ENCODE measurements around the gene CCDC15.

CCDC15 gene

DNA sequence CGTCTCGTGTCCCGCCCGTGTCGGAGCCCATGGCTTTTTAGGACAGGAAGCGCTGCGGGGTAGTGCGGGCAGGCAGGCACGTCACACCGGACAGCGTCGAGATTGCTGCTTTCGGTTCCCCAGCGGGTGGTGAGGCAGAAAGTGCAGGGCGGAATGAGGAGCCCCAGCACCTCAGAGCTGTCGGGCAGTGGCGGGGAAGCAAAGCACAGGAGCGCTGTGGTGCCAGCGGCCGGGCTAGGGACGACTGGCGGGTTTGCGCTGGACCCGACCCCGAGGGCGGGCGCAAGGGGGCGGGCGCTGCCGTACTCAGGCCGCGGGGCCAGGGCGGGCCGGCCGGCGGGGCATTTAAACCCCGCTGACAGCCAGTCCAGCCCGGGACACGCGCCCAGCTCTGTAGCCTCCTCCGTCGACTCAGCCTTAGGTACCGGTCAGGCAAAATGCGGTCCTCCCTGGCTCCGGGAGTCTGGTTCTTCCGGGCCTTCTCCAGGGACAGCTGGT lies 109.0 kb downstream of the CCDC15 start, which contains the start of gene SLC37A2:
Gene SLC37A2 (plus strand): TSS at position 375 of the 498 bp plus-strand sequence. CDS start 63 bp downstream, at position 438.
- Histone ChIP-seq H3K27ac (ENCODE audit: insufficient read depth, low read length, poor library complexity, severe bottlenecking) (no peak within 1 kb of the TSS), H3K36me3 (ENCODE audit: control insufficient read depth, insufficient read depth, low read length) (no peaks in the 10 kb centered on the region), H3K4me3 (ENCODE audit: insufficient read depth, low read depth, low read length, poor library complexity, severe bottlenecking) (peak within 1 kb of the TSS; percentile 73), H3K27me3 (replicated peaks; ENCODE audit: control insufficient read depth, insufficient read depth, low read length, poor library complexity, severe bottlenecking) (peaks cover 10% of the 10 kb centered on the region), H3K4me1 (ENCODE audit: control insufficient read depth, insufficient read depth, low read length, poor library complexity, severe bottlenecking) (peaks cover 7% of the 10 kb centered on the region), H3K9me3 (ENCODE audit: control insufficient read depth, low read length) (no peaks in the 10 kb centered on the region)
- peak in 2 of 3 donors; percentile 7 to 30 for DNase-seq

DNA sequence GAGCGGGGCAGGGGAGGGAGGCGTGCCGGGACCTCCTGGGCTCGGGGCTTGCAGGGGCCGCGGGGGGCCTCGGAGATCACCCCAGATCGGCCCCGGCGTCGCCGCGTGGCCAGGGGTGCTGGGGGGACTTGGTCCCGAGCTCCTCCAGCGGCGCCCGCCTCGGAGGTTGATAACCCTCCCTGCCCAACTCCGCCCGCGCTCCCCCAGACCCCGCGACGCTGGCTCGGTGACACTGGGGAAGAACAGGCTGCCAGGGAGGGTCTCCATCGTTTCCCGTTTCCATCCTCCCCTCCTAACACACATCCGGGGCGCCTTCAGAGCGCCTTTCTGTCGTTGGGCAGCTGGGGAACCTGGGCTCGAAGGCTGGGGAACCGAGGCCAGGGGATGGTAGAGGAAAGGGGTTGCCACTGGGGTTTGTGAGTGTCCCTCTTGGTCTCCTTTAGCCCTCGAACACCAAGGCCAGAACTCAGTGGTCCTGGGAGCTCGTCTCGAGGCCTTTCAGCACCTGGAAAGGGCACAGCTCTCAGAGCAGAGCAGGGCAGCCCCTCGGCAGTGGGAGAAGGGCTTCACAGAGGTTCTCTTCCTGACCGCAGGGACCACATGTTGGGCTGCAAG lies 109.5 kb downstream of the CCDC15 start:
- no peak for DNase-seq
- H3K27ac ChIP-seq (ENCODE audit: insufficient read depth, low read length, poor library complexity, severe bottlenecking): no peak overlapping the region
- H3K36me3 ChIP-seq (ENCODE audit: control insufficient read depth, insufficient read depth, low read length): no peaks in the 10 kb centered on the region
- H3K4me1 ChIP-seq (ENCODE audit: control insufficient read depth, insufficient read depth, low read length, poor library complexity, severe bottlenecking): peaks cover 7% of the 10 kb centered on the region
- H3K27me3 ChIP-seq (replicated peaks; ENCODE audit: control insufficient read depth, insufficient read depth, low read length, poor library complexity, severe bottlenecking): peaks cover 10% of the 10 kb centered on the region
- no peaks in the 10 kb centered on the region for H3K9me3 ChIP-seq (ENCODE audit: control insufficient read depth, low read length)
- peak overlapping the region; percentile 73 for H3K4me3 ChIP-seq (ENCODE audit: insufficient read depth, low read depth, low read length, poor library complexity, severe bottlenecking)

DNA sequence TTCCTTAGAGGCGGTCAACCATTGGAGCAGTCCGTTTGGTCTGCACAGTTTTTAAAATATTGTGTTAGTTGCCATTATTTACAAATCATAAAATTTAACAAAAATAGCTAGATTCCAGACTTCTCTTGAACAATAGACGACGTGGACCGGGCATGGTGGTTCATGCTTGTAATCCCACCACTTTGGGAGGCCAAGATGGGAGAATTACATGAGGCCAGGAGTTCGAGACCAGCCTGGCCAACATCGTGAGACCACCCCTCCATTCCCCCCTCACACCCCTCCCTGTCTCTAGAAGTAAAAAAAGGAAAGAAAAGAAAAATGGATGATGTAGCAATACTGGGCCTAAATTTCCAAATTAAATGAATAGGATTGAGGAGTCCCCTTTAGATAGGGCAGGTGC lies 110.1 kb downstream of the CCDC15 start:
- H3K36me3 ChIP-seq (ENCODE audit: control insufficient read depth, insufficient read depth, low read length): no peaks in the 10 kb centered on the region
- no peak overlapping the region for H3K4me3 ChIP-seq (ENCODE audit: insufficient read depth, low read depth, low read length, poor library complexity, severe bottlenecking)
- H3K27ac ChIP-seq (ENCODE audit: insufficient read depth, low read length, poor library complexity, severe bottlenecking): no peak overlapping the region
- peaks cover 10% of the 10 kb centered on the region for H3K27me3 ChIP-seq (replicated peaks; ENCODE audit: control insufficient read depth, insufficient read depth, low read length, poor library complexity, severe bottlenecking)
- H3K4me1 ChIP-seq (ENCODE audit: control insufficient read depth, insufficient read depth, low read length, poor library complexity, severe bottlenecking): peaks cover 7% of the 10 kb centered on the region
- no peak for DNase-seq
- no peaks in the 10 kb centered on the region for H3K9me3 ChIP-seq (ENCODE audit: control insufficient read depth, low read length)

DNA sequence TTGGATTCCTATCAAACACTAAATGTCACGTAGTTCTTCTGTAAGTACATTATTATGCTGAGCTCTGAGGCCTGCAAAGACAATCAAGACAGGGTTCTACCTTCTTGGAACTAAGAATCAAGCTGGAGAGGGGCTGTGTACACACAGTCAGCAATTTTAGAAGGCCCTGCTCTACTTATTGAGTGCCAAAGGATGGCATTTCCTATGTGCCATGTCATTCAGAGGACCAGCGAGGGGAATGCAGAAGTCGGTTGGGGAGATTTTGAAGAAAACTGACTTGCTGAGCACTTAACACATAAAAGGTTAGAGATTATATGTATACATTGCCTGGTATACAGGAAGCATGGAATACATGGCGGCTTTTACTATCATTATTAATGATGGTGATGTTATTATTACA lies 114.4 kb downstream of the CCDC15 start:
- Histone ChIP-seq H3K4me3 (ENCODE audit: insufficient read depth, low read depth, low read length, poor library complexity, severe bottlenecking) (no peak overlapping the region), H3K4me1 (ENCODE audit: control insufficient read depth, insufficient read depth, low read length, poor library complexity, severe bottlenecking) (peaks cover 5% of the 10 kb centered on the region), H3K36me3 (ENCODE audit: control insufficient read depth, insufficient read depth, low read length) (no peaks in the 10 kb centered on the region), H3K9me3 (ENCODE audit: control insufficient read depth, low read length) (no peaks in the 10 kb centered on the region), H3K27me3 (replicated peaks; ENCODE audit: control insufficient read depth, insufficient read depth, low read length, poor library complexity, severe bottlenecking) (peaks cover 7% of the 10 kb centered on the region), H3K27ac (ENCODE audit: insufficient read depth, low read length, poor library complexity, severe bottlenecking) (no peak overlapping the region)
- DNase-seq: no peak

DNA sequence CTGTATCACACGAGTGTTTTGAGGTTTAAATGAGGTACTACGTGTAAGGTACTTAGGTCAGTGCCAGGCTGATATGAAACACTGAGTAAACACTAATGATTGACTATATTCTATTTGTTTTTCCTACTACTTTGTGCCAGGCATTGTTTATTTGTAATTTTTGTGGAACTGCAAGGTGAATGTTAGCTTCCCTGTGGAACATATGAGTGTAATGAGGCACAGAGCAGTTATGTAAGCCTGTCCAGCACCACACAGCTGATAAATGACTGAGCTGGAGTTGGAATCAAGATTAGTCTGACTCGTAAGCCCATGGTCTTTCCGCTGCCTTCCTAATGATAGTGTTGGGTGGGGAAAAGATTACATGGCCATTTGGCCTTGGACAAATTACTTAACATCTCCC lies 115.0 kb downstream of the CCDC15 start:
- no peak overlapping the region for H3K27ac ChIP-seq (ENCODE audit: insufficient read depth, low read length, poor library complexity, severe bottlenecking)
- peaks cover 7% of the 10 kb centered on the region for H3K27me3 ChIP-seq (replicated peaks; ENCODE audit: control insufficient read depth, insufficient read depth, low read length, poor library complexity, severe bottlenecking)
- no peaks in the 10 kb centered on the region for H3K4me1 ChIP-seq (ENCODE audit: control insufficient read depth, insufficient read depth, low read length, poor library complexity, severe bottlenecking)
- no peak overlapping the region for H3K4me3 ChIP-seq (ENCODE audit: insufficient read depth, low read depth, low read length, poor library complexity, severe bottlenecking)
- H3K9me3 ChIP-seq (ENCODE audit: control insufficient read depth, low read length): no peaks in the 10 kb centered on the region
- no peaks in the 10 kb centered on the region for H3K36me3 ChIP-seq (ENCODE audit: control insufficient read depth, insufficient read depth, low read length)
- DNase-seq: no peak

DNA sequence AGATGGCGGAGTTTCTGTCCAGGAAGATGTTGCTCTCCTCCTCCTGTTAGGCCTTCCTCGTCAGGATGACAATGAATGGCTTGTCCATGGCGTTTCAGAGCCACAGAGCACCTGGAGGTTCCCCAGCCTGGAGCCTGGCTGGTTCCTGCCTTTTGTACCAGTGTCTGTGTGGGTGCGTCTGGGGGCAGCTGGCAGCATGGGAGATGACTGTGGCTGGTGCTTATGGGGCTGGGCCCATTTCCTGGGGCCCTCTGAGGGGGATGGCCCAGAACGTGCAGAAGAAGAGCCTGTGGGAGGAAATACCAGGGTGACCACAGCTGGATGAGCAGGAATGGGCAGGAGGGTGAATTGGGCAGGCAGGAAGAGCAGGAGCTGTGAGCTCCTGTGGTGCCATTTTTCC lies 115.8 kb downstream of the CCDC15 start:
- Histone ChIP-seq H3K4me1 (ENCODE audit: control insufficient read depth, insufficient read depth, low read length, poor library complexity, severe bottlenecking) (no peaks in the 10 kb centered on the region), H3K36me3 (ENCODE audit: control insufficient read depth, insufficient read depth, low read length) (no peaks in the 10 kb centered on the region), H3K4me3 (ENCODE audit: insufficient read depth, low read depth, low read length, poor library complexity, severe bottlenecking) (no peak overlapping the region), H3K27ac (ENCODE audit: insufficient read depth, low read length, poor library complexity, severe bottlenecking) (no peak overlapping the region), H3K9me3 (ENCODE audit: control insufficient read depth, low read length) (no peaks in the 10 kb centered on the region), H3K27me3 (replicated peaks; ENCODE audit: control insufficient read depth, insufficient read depth, low read length, poor library complexity, severe bottlenecking) (no peaks in the 10 kb centered on the region)
- DNase-seq: no peak

DNA sequence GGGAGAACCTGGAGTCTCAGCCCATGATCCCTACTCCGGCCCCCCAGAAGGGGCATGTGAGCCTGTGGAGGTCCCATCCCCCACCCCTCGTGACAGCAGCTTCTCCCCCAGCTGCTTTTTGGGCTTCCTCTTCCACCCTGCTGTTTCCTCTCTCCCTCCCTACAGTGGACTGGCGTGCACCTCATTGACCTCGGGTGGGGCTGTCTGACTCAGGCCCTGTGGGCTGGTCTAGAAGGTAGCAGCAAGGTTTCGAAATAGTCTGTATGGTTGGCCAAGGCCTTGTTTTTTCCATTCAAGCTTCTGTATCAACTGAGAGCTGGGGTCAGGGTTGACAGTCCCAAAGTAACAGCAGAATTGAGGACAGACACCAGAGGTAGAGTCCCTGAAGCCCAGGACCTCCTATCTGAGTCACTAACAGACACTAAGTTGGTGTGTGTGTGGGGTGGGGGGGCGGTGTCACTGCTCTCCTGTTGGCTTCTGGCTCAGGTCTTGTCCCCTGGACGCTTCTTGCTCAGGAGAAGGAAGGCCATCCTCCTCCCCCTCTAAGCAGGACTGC lies 116.8 kb downstream of the CCDC15 start:
- H3K9me3 ChIP-seq (ENCODE audit: control insufficient read depth, low read length): no peaks in the 10 kb centered on the region
- H3K4me3 ChIP-seq (ENCODE audit: insufficient read depth, low read depth, low read length, poor library complexity, severe bottlenecking): no peak overlapping the region
- DNase-seq: no peak
- H3K36me3 ChIP-seq (ENCODE audit: control insufficient read depth, insufficient read depth, low read length): no peaks in the 10 kb centered on the region
- H3K27me3 ChIP-seq (replicated peaks; ENCODE audit: control insufficient read depth, insufficient read depth, low read length, poor library complexity, severe bottlenecking): no peaks in the 10 kb centered on the region
- no peaks in the 10 kb centered on the region for H3K4me1 ChIP-seq (ENCODE audit: control insufficient read depth, insufficient read depth, low read length, poor library complexity, severe bottlenecking)
- H3K27ac ChIP-seq (ENCODE audit: insufficient read depth, low read length, poor library complexity, severe bottlenecking): no peak overlapping the region

DNA sequence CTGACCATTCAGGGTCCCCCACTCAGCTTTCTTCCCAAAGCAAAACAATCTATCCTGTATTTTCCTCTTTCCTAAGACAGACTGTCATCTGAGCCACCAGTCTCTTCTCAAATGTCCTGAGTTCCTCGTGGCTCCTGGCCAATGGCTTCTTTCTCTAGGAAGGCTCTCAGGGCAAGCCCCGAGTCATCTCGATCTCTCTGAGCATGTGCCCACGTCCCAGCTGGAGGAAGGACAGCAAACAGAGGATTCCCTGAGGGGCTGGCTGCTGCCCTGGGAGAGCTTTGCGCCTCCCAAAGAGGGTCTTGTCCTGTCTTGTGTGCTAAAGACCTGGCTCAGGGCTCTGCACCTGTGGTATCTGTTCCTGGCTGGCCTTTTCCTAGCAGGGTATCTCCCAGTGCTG lies 117.4 kb downstream of the CCDC15 start:
- Histone ChIP-seq H3K9me3 (ENCODE audit: control insufficient read depth, low read length) (no peaks in the 10 kb centered on the region), H3K4me1 (ENCODE audit: control insufficient read depth, insufficient read depth, low read length, poor library complexity, severe bottlenecking) (no peaks in the 10 kb centered on the region), H3K27ac (ENCODE audit: insufficient read depth, low read length, poor library complexity, severe bottlenecking) (no peak overlapping the region), H3K36me3 (ENCODE audit: control insufficient read depth, insufficient read depth, low read length) (no peaks in the 10 kb centered on the region), H3K4me3 (ENCODE audit: insufficient read depth, low read depth, low read length, poor library complexity, severe bottlenecking) (no peak overlapping the region), H3K27me3 (replicated peaks; ENCODE audit: control insufficient read depth, insufficient read depth, low read length, poor library complexity, severe bottlenecking) (no peaks in the 10 kb centered on the region)
- no peak for DNase-seq

DNA sequence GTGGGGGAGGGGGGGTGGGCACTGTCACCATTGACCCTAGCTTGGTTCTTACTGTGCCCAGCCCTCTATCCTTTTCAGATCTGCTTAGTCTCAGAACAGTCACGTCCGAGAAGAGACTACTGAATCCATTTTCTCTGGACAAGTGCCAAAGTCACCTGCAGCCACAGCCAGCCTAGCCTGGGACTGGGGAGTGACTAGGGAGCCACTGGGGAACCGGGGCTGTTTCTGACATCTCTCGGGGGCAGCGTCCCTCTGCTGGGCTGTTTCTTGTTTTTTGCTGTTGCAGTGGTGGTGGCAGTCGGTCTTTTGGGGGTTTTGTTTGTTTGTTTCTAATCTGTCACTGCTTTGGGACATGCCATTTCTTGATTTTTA lies 117.8 kb downstream of the CCDC15 start:
- Histone ChIP-seq H3K36me3 (ENCODE audit: control insufficient read depth, insufficient read depth, low read length) (no peaks in the 10 kb centered on the region), H3K4me3 (ENCODE audit: insufficient read depth, low read depth, low read length, poor library complexity, severe bottlenecking) (no peak overlapping the region), H3K9me3 (ENCODE audit: control insufficient read depth, low read length) (no peaks in the 10 kb centered on the region), H3K27me3 (replicated peaks; ENCODE audit: control insufficient read depth, insufficient read depth, low read length, poor library complexity, severe bottlenecking) (no peaks in the 10 kb centered on the region), H3K4me1 (ENCODE audit: control insufficient read depth, insufficient read depth, low read length, poor library complexity, severe bottlenecking) (no peaks in the 10 kb centered on the region), H3K27ac (ENCODE audit: insufficient read depth, low read length, poor library complexity, severe bottlenecking) (no peak overlapping the region)
- no peak for DNase-seq

DNA sequence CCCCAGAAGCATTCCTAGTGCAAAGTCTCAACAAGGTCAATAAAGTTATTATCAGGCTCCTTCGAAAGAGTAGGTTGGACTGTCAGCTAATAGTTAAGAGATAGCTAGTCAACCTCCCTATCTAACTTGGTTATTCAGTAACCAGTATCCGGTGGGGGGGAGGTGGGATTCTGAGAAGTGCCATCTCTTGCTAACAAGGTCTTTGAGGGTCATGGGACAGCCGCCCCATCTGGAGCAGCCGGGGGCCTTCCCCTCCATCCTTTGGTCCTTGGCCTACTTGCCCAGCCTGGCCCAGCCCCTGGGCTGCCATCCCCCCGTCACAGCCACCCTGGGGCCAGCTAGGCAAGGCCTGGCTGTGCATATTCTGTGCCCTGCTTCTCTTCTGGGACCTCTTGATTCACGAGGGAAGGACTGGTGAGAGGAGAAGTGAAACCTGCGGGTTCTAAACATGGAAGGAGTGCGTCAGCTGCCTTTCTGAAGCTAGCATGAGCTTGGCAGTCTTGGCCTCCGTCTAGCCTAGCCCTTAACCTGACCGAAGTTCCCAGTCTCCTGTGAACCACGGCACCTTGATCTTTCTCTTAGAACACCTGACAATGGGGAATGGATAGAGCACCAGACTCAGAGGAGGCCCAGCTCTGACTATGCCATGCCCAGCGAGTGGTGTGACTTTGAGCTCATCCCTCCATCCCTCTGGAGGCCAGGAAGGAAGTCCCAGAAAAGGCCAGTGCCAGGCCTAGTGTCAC lies 118.4 kb downstream of the CCDC15 start:
- Histone ChIP-seq H3K9me3 (ENCODE audit: control insufficient read depth, low read length) (no peaks in the 10 kb centered on the region), H3K36me3 (ENCODE audit: control insufficient read depth, insufficient read depth, low read length) (no peaks in the 10 kb centered on the region), H3K4me1 (ENCODE audit: control insufficient read depth, insufficient read depth, low read length, poor library complexity, severe bottlenecking) (no peaks in the 10 kb centered on the region), H3K4me3 (ENCODE audit: insufficient read depth, low read depth, low read length, poor library complexity, severe bottlenecking) (no peak overlapping the region), H3K27me3 (replicated peaks; ENCODE audit: control insufficient read depth, insufficient read depth, low read length, poor library complexity, severe bottlenecking) (no peaks in the 10 kb centered on the region), H3K27ac (ENCODE audit: insufficient read depth, low read length, poor library complexity, severe bottlenecking) (no peak overlapping the region)
- no peak for DNase-seq
